Right lobe of liver (tissue), 4 donors: ENCODE measurements around the gene ECHDC3.

Source experiments
- POLR2A ChIP-seq: fragments of 450-650 bp; IDR thresholded peaks from one replicate; pipeline ENCODE4 v1.6.1; 2017; ENCODE audit warnings: antibody characterized with exemption, mild to moderate bottlenecking
- TF ChIP-seq, protein P1 (sequence below), 4 donors: fragments of 200-600 bp in 3 of 4; fragments of 450-650 bp in 1 of 4; IDR thresholded peaks; one replicate each; pipeline versions ENCODE4 v1.5.1 to v1.8.0; 2016 to 2022; ENCODE audit warnings: antibody characterized with exemption in 4 of 4, mild to moderate bottlenecking in 2 of 4
- donor health status: DM: no; HTN: no; CAD: no.
- donor health status: DM: no; HTN: no; CAD: no.
- donor health status: DM: no; HTN: yes; CAD: no.

DNA sequence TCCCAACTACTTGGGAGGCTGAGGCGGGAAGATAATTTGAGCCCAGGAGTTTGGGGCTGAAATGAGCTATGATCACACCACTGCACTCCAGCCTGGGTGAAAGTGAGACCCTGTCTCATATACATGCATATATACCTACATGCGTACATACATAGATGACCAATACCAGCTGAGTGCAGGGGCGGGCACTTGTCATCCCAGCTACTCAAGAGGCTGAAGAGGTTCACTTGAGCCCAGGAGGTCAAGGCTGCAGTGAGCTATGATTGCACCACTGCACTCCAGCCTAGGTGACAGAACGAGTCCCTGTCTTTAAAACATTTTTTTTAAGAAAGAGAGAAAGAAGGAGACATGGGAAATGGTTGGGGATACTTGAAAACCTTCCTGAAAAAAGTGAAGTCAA is 63.6 kb downstream of the ECHDC3 start:
- TF ChIP-seq, protein P1, sequence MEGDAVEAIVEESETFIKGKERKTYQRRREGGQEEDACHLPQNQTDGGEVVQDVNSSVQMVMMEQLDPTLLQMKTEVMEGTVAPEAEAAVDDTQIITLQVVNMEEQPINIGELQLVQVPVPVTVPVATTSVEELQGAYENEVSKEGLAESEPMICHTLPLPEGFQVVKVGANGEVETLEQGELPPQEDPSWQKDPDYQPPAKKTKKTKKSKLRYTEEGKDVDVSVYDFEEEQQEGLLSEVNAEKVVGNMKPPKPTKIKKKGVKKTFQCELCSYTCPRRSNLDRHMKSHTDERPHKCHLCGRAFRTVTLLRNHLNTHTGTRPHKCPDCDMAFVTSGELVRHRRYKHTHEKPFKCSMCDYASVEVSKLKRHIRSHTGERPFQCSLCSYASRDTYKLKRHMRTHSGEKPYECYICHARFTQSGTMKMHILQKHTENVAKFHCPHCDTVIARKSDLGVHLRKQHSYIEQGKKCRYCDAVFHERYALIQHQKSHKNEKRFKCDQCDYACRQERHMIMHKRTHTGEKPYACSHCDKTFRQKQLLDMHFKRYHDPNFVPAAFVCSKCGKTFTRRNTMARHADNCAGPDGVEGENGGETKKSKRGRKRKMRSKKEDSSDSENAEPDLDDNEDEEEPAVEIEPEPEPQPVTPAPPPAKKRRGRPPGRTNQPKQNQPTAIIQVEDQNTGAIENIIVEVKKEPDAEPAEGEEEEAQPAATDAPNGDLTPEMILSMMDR (IDR thresholded peaks at IDR 0.05) = no peak
- TF ChIP-seq POLR2A = no peak
